H1 (cell line): ENCODE measurements around the gene NLRC3.

Experiments
- CREB1 ChIP-seq: IDR thresholded peaks from 2 replicates; pipeline ENCODE4 v1.6.1; 2012; ENCODE audit warnings: inconsistent platforms
- CTCF ChIP-seq, 3 experiments: IDR thresholded peaks; 1 replicate in 2 of 3; 2 replicates in 1 of 3; pipeline versions ENCODE4 v1.5.1 to v1.6.1; 2011; ENCODE audit warnings: low read length in 3 of 3, mild to moderate bottlenecking in 3 of 3, inconsistent platforms in 2 of 3, low read depth in 1 of 3, moderate library complexity in 1 of 3; ENCODE audit not compliant: insufficient read depth in 1 of 3; ENCODE audit errors: control extremely low read depth in 1 of 3
- EGR1 ChIP-seq: IDR thresholded peaks from 2 replicates; pipeline ENCODE4 v1.6.1; 2011; ENCODE audit warnings: low read depth, low read length, borderline replicate concordance
- FOSL1 ChIP-seq: IDR thresholded peaks from 2 replicates; pipeline ENCODE4 v1.6.1; 2011; ENCODE audit warnings: mild to moderate bottlenecking, low read depth, low read length, moderate library complexity; ENCODE audit not compliant: insufficient read depth
- HDAC6 ChIP-seq: IDR thresholded peaks from one replicate; pipeline ENCODE4 v1.7.1; 2012; ENCODE audit warnings: low read depth, mild to moderate bottlenecking, inconsistent platforms, low read length, moderate library complexity
- NRF1 ChIP-seq: IDR thresholded peaks from 2 replicates; pipeline ENCODE4 v1.6.1; 2011; ENCODE audit warnings: mild to moderate bottlenecking, low read depth, low read length, improper control_type of control experiment

GRCh38 chr16:3508736-3509135 lies 68.5 kb downstream of the NLRC3 start:
- TF ChIP-seq CTCF (IDR thresholded peaks at IDR 0.05; ENCODE audit: control extremely low read depth in 1 of 3, insufficient read depth in 1 of 3, low read depth in 1 of 3, low read length in 3 of 3) (no peak), EGR1 (no peak), NRF1 (no peak), FOSL1 (no peak), HDAC6 (no peak), CREB1 (no peak)
